HepG2 (cell line): Measurements from ENCODE around the gene RRP9. TPM values are rescaled to one million over a fixed set of nuclear protein-coding genes. Genes with fewer than 3 reads are reported as not detected.

Experiments
- ADNP ChIP-seq: sonication (generic); formaldehyde crosslinking; IDR thresholded peaks from 2 replicates; pipeline ENCODE4 v1.4.0; 2020; ENCODE audit warnings: missing genetic modification reagents
- ARID2 ChIP-seq: sonication (generic); formaldehyde crosslinking; IDR thresholded peaks from 2 replicates; pipeline ENCODE4 v1.8.1; 2022; ENCODE audit warnings: mild to moderate bottlenecking, missing genetic modification reagents, borderline replicate concordance
- ATF7 ChIP-seq, 2 experiments: fragments of 450-650 bp in 1 of 2; sonication (generic) in 1 of 2; formaldehyde crosslinking in 1 of 2; IDR thresholded peaks; 2 replicates each; pipeline versions ENCODE4 v1.4.0 to v1.6.1; 2016 to 2020; ENCODE audit warnings: antibody characterized with exemption in 1 of 2, mild to moderate bottlenecking in 1 of 2, missing genetic modification reagents in 1 of 2
- DBP ChIP-seq: sonication (generic); formaldehyde crosslinking; IDR thresholded peaks from 2 replicates; pipeline ENCODE4 v1.4.0; 2020; ENCODE audit warnings: missing genetic modification reagents; ENCODE audit errors: not compliant biosample characterization
- HNRNPK ChIP-seq: fragments of 200-400 bp; formaldehyde crosslinking; IDR thresholded peaks from 2 replicates; pipeline ENCODE4 v1.6.1; 2018; ENCODE audit warnings: low read length, low read depth, moderate library complexity, mild to moderate bottlenecking; ENCODE audit not compliant: poor library complexity, severe bottlenecking
- JUNB ChIP-seq: sonication (generic); formaldehyde crosslinking; IDR thresholded peaks from 2 replicates; pipeline ENCODE4 v1.8.0; 2022; ENCODE audit warnings: missing genetic modification reagents, mild to moderate bottlenecking, borderline replicate concordance
- MAFF ChIP-seq: IDR thresholded peaks from 2 replicates; pipeline ENCODE4 v1.6.1; 2011; ENCODE audit warnings: low read depth, low read length, improper control_type of control experiment
- MAX ChIP-seq: IDR thresholded peaks from 2 replicates; pipeline ENCODE4 v1.6.1; 2012; ENCODE audit warnings: inconsistent platforms
- MEIS2 ChIP-seq: sonication (generic); formaldehyde crosslinking; IDR thresholded peaks from 2 replicates; pipeline ENCODE4 v1.9.0; 2021; ENCODE audit warnings: mild to moderate bottlenecking, missing genetic modification reagents
- MIER3 ChIP-seq: IDR thresholded peaks from 2 replicates; pipeline ENCODE4 v1.6.1; 2016; ENCODE audit warnings: missing compliant biosample characterization, borderline replicate concordance
- MXD3 ChIP-seq: IDR thresholded peaks from 2 replicates; pipeline ENCODE4 v1.6.1; 2016; ENCODE audit warnings: mild to moderate bottlenecking, missing biosample characterization, missing genetic modification reagents
- NR2F6 ChIP-seq, 2 experiments: IDR thresholded peaks; 2 replicates each; pipeline ENCODE4 v1.6.1; 2016; ENCODE audit warnings: antibody characterized with exemption in 1 of 2, mild to moderate bottlenecking in 1 of 2
- RAD21 ChIP-seq: fragments of 450-650 bp; formaldehyde crosslinking; IDR thresholded peaks from 2 replicates; pipeline ENCODE4 v1.5.0; 2020; ENCODE audit warnings: mild to moderate bottlenecking
- RARA ChIP-seq: IDR thresholded peaks from 2 replicates; pipeline ENCODE4 v1.6.1; 2016; ENCODE audit warnings: missing genetic modification reagents, missing compliant biosample characterization
- SAFB2 ChIP-seq: sonication (generic); formaldehyde crosslinking; IDR thresholded peaks from 2 replicates; pipeline ENCODE4 v1.5.1; 2020; ENCODE audit warnings: missing genetic modification reagents, low read depth, mild to moderate bottlenecking, borderline replicate concordance
- SETDB1 ChIP-seq: sonication (generic); formaldehyde crosslinking; IDR thresholded peaks from 2 replicates; pipeline ENCODE4 v1.5.1; 2020; ENCODE audit warnings: missing genetic modification reagents, mild to moderate bottlenecking, borderline replicate concordance
- SP5 ChIP-seq: IDR thresholded peaks from 2 replicates; pipeline ENCODE4 v1.6.1; 2016; ENCODE audit warnings: low read depth, borderline replicate concordance
- TCF7 ChIP-seq: sonication (generic); IDR thresholded peaks from 2 replicates; pipeline ENCODE4 v1.6.1; 2016; ENCODE audit warnings: antibody characterized with exemption, low read depth
- THAP7 ChIP-seq: sonication (generic); formaldehyde crosslinking; IDR thresholded peaks from 2 replicates; pipeline ENCODE4 v1.8.1; 2023; ENCODE audit warnings: mild to moderate bottlenecking, missing genetic modification reagents
- YEATS2 ChIP-seq: sonication (generic); formaldehyde crosslinking; IDR thresholded peaks from 2 replicates; pipeline ENCODE4 v1.4.0; 2020; ENCODE audit warnings: missing genetic modification reagents, borderline replicate concordance
- ZKSCAN8 ChIP-seq: IDR thresholded peaks from 2 replicates; pipeline ENCODE4 v1.6.1; 2016; ENCODE audit warnings: borderline replicate concordance, missing genetic modification reagents, missing compliant biosample characterization
- ZNF343 ChIP-seq: sonication (generic); formaldehyde crosslinking; IDR thresholded peaks from 2 replicates; pipeline ENCODE4 v1.4.0; 2020; ENCODE audit warnings: mild to moderate bottlenecking, missing genetic modification reagents
- ZNF503 ChIP-seq: sonication (generic); formaldehyde crosslinking; IDR thresholded peaks from 2 replicates; pipeline ENCODE4 v1.4.0; 2020; ENCODE audit warnings: missing genetic modification reagents
- ZNF660 ChIP-seq: sonication (generic); formaldehyde crosslinking; IDR thresholded peaks from 2 replicates; pipeline ENCODE4 v1.5.1; 2020; ENCODE audit warnings: mild to moderate bottlenecking, low read depth, missing genetic modification reagents, borderline replicate concordance
- ZNF761 ChIP-seq: sonication (generic); formaldehyde crosslinking; conservative IDR thresholded peaks from 2 replicates; pipeline ENCODE4 v1.4.0; 2020; ENCODE audit warnings: mild to moderate bottlenecking, missing genetic modification reagents
- ZNF839 ChIP-seq: sonication (generic); formaldehyde crosslinking; IDR thresholded peaks from 2 replicates; pipeline ENCODE4 v1.4.0; 2020; ENCODE audit warnings: missing genetic modification reagents, mild to moderate bottlenecking, borderline replicate concordance
- polyA plus RNA-seq, 8 experiments: library from polyadenylated mRNA; depleted of rRNA in 3 of 8; stranded (reverse) in 7 of 8; unstranded in 1 of 8; fragments of >200 nt; fragmentation: Illumina TruSeq in 4 of 8; extraction: Trizol in 4 of 8; gene quantifications; 2 replicates each; pipeline versions ENCODE4 v1.2.1 to v1.2.3, GENCODE V29; 2011 to 2016; ENCODE audit warnings: low read depth in 4 of 8, missing spikeins in 1 of 8, mixed read lengths in 1 of 8; ENCODE audit not compliant: insufficient read depth in 1 of 8
- total RNA-seq, 5 experiments: library from RNA; depleted of rRNA; stranded (reverse); fragments of >200 nt; fragmentation: Illumina TruSeq; extraction: Trizol; gene quantifications; 2 replicates each; pipeline ENCODE4 v1.2.3, GENCODE V29; 2016; ENCODE audit warnings: low read depth in 1 of 5

Gene RRP9
- total and polyA plus RNA-seq, 2 of the 13 experiments (the other 11 are each of a cell fraction or from before 2014, with no cell fraction given), result 14.8 to 44.0 TPM

- TF ChIP-seq ZNF503 (CRISPR knock-in tag) (0 out of 2 replicates have a peak, but pooled peaks have one; percentile 41), MAX (peak; percentile 98), TCF7 (no peak), ADNP (CRISPR knock-in tag) (no peak), NR2F6 (IDR thresholded peaks at IDR 0.05) (peak; percentile 78), NR2F6 (CRISPR knock-in tag; IDR thresholded peaks at IDR 0.05) (peak; percentile 97), JUNB (CRISPR knock-in tag) (no peak), MEIS2 (CRISPR knock-in tag) (0 out of 2 replicates have a peak, but pooled peaks have one; percentile 50), ZNF343 (CRISPR knock-in tag) (peak; percentile 83; the same call in 1 of the 2 replicates), MXD3 (CRISPR knock-in tag) (peak; percentile 74), ARID2 (CRISPR knock-in tag) (no peak; the same call in none of the 2 replicates), ATF7 (IDR thresholded peaks at IDR 0.05) (no peak), ATF7 (CRISPR knock-in tag; IDR thresholded peaks at IDR 0.05) (no peak; the same call in 1 of the 2 replicates), THAP7 (CRISPR knock-in tag) (peak; percentile 80; the same call in 1 of the 2 replicates), ZKSCAN8 (peak; percentile 79; the same call in 1 of the 2 replicates), YEATS2 (peak; percentile 73), ZNF839 (0 out of 2 replicates have a peak, but pooled peaks have one; percentile 34), MIER3 (CRISPR knock-in tag) (no peak; the same call in 1 of the 2 replicates), ZNF660 (CRISPR knock-in tag) (no peak), HNRNPK (peak; percentile 94), MAFF (no peak), SP5 (peak; percentile 99), SAFB2 (CRISPR knock-in tag) (no peak), RAD21 (CRISPR knock-in tag) (0 out of 2 replicates have a peak, but pooled peaks have one; percentile 3), ZNF761 (CRISPR knock-in tag) (peak; percentile 72; the same call in 1 of the 2 replicates), SETDB1 (no peak), DBP (CRISPR knock-in tag) (peak; percentile 61), RARA (peak; percentile 90)
Measured at GRCh38 chr3:51982838-51983577, 41.3 kb upstream of the RRP9 start, which contains the start of gene ACY1 (continued).
